H9 (cell line): ENCODE results near the gene PCSK1N. TPM values are rescaled to one million over a fixed set of nuclear protein-coding genes. Genes with fewer than 3 reads are reported as not detected.

ENCODE experiments used
- DNase-seq: peaks from one replicate; pipeline ENCODE4 v3.0.0-alpha.2; 2017
- H2AFZ ChIP-seq: one replicate; pipeline ENCODE4 v1.6.1; 2013; ENCODE audit warnings: mild to moderate bottlenecking, low read length, control low read depth, moderate library complexity
- H2AK5ac ChIP-seq: 2 replicates; pipeline ENCODE4 v1.6.1; 2013; ENCODE audit warnings: low read length, control low read depth, mixed read lengths; ENCODE audit not compliant: insufficient read length
- H2BK120ac ChIP-seq: one replicate; pipeline ENCODE4 v1.6.1; 2013; ENCODE audit warnings: low read depth, mild to moderate bottlenecking, low read length, control low read depth, inconsistent platforms; ENCODE audit not compliant: poor library complexity, severe bottlenecking
- H2BK12ac ChIP-seq: 2 replicates; pipeline ENCODE4 v1.6.1; 2013; ENCODE audit warnings: low read length, control low read depth, mixed read lengths, low read depth; ENCODE audit not compliant: insufficient read length
- H2BK15ac ChIP-seq: 2 replicates; pipeline ENCODE4 v1.6.1; 2013; ENCODE audit warnings: low read depth, low read length, control low read depth
- H2BK20ac ChIP-seq: one replicate; pipeline ENCODE4 v1.6.1; 2013; ENCODE audit warnings: low read depth, mild to moderate bottlenecking, low read length, control low read depth, inconsistent platforms; ENCODE audit not compliant: poor library complexity, severe bottlenecking
- H2BK5ac ChIP-seq: 2 replicates; pipeline ENCODE4 v1.6.1; 2013; ENCODE audit warnings: low read length, control low read depth, mixed read lengths; ENCODE audit not compliant: insufficient read length
- H3K14ac ChIP-seq: 2 replicates; pipeline ENCODE4 v1.6.1; 2013; ENCODE audit warnings: low read length, control low read depth; ENCODE audit not compliant: insufficient read depth
- H3K18ac ChIP-seq: 2 replicates; pipeline ENCODE4 v1.6.1; 2013; ENCODE audit warnings: low read depth, mild to moderate bottlenecking, mixed read lengths, low read length, control low read depth; ENCODE audit not compliant: insufficient read length
- H3K23ac ChIP-seq: 2 replicates; pipeline ENCODE4 v1.6.1; 2013; ENCODE audit warnings: low read length, control low read depth, mixed read lengths, low read depth; ENCODE audit not compliant: insufficient read length
- H3K23me2 ChIP-seq: 2 replicates; pipeline ENCODE4 v1.6.1; 2013; ENCODE audit warnings: low read depth, mild to moderate bottlenecking, mixed read lengths, low read length, control low read depth; ENCODE audit not compliant: insufficient read length, poor library complexity, severe bottlenecking
- H3K27ac ChIP-seq: 2 replicates; pipeline ENCODE4 v1.5.1; 2013; ENCODE audit warnings: low read length, control low read depth, mixed read lengths, low read depth; ENCODE audit not compliant: insufficient read length
- H3K27me3 ChIP-seq: 2 replicates; pipeline ENCODE4 v1.6.1; 2013; ENCODE audit warnings: low read length, control low read depth, inconsistent platforms; ENCODE audit not compliant: insufficient read depth
- H3K4ac ChIP-seq: 2 replicates; pipeline ENCODE4 v1.6.1; 2013; ENCODE audit warnings: low read depth, mild to moderate bottlenecking, control low read depth, inconsistent platforms, low read length, moderate library complexity
- H3K4me1 ChIP-seq: 2 replicates; pipeline ENCODE4 v1.6.1; 2013; ENCODE audit warnings: low read length, control low read depth, inconsistent platforms; ENCODE audit not compliant: insufficient read depth
- H3K4me2 ChIP-seq: 2 replicates; pipeline ENCODE4 v1.6.1; 2013; ENCODE audit warnings: low read length, control low read depth, mixed read lengths; ENCODE audit not compliant: insufficient read length, insufficient read depth
- H3K56ac ChIP-seq: 2 replicates; pipeline ENCODE4 v1.6.1; 2013; ENCODE audit warnings: low read depth, mild to moderate bottlenecking, mixed read lengths, low read length, control low read depth; ENCODE audit not compliant: insufficient read length
- H3K79me1 ChIP-seq: 2 replicates; pipeline ENCODE4 v1.6.1; 2013; ENCODE audit warnings: low read depth, mild to moderate bottlenecking, moderate library complexity, low read length, control low read depth, inconsistent platforms; ENCODE audit not compliant: insufficient read depth, poor library complexity, severe bottlenecking
- H3K79me2 ChIP-seq: 2 replicates; pipeline ENCODE4 v1.6.1; 2013; ENCODE audit warnings: low read length, control low read depth, inconsistent platforms; ENCODE audit not compliant: insufficient read depth
- H3K9ac ChIP-seq: 2 replicates; pipeline ENCODE4 v1.6.1; 2013; ENCODE audit warnings: low read length, control low read depth, mixed read lengths; ENCODE audit not compliant: insufficient read length; ENCODE audit errors: extremely low read depth
- H3K9me3 ChIP-seq: one replicate; pipeline ENCODE4 v1.6.1; 2013; ENCODE audit warnings: low read depth, low read length, inconsistent platforms; ENCODE audit not compliant: control insufficient read depth
- H3T11ph ChIP-seq: one replicate; pipeline ENCODE4 v1.6.1; 2013; ENCODE audit warnings: mild to moderate bottlenecking, low read length, control low read depth, inconsistent platforms
- H4K20me1 ChIP-seq: one replicate; pipeline ENCODE4 v1.6.1; 2013; ENCODE audit not compliant: control insufficient read depth, insufficient read length, insufficient read depth
- H4K5ac ChIP-seq: 2 replicates; pipeline ENCODE4 v1.6.1; 2013; ENCODE audit warnings: low read depth, mild to moderate bottlenecking, mixed read lengths, low read length, control low read depth; ENCODE audit not compliant: insufficient read length
- H4K8ac ChIP-seq: replicated peaks from 2 replicates; pipeline ENCODE4 v1.6.1; 2013; ENCODE audit warnings: low read length, control low read depth, mixed read lengths, low read depth; ENCODE audit not compliant: insufficient read length
- H4K91ac ChIP-seq: 2 replicates; pipeline ENCODE4 v1.6.1; 2013; ENCODE audit warnings: low read depth, mild to moderate bottlenecking, moderate library complexity, mixed read lengths, low read length, control low read depth; ENCODE audit not compliant: insufficient read length
- H3K27ac Mint-ChIP-seq, 3 experiments: 2 replicates in 2 of 3; 3 replicates in 1 of 3; pipeline ENCODE4 v1.8.0; 2020 to 2021; ENCODE audit warnings: mixed read lengths in 3 of 3, mild to moderate bottlenecking in 1 of 3, moderate library complexity in 1 of 3
- H3K27me3 Mint-ChIP-seq: 2 replicates; pipeline ENCODE4 v1.8.0; 2021; ENCODE audit warnings: low read depth, mild to moderate bottlenecking, moderate library complexity, mixed read lengths
- H3K36me3 Mint-ChIP-seq, 3 experiments: 2 replicates in 2 of 3; 3 replicates in 1 of 3; pipeline ENCODE4 v1.8.0; 2020 to 2021; ENCODE audit warnings: low read depth in 3 of 3, mixed read lengths in 3 of 3; ENCODE audit not compliant: insufficient read depth in 1 of 3
- H3K4me1 Mint-ChIP-seq, 2 experiments: 2 replicates each; pipeline ENCODE4 v1.8.0; 2020; ENCODE audit warnings: mixed read lengths in 2 of 2
- H3K4me3 Mint-ChIP-seq, 2 experiments: 2 replicates in 1 of 2; 3 replicates in 1 of 2; pipeline ENCODE4 v1.8.0; 2020 to 2021; ENCODE audit warnings: mild to moderate bottlenecking in 2 of 2, mixed read lengths in 2 of 2, moderate library complexity in 1 of 2
- H3K9me3 Mint-ChIP-seq, 2 experiments: 2 replicates in 1 of 2; 3 replicates in 1 of 2; pipeline ENCODE4 v1.8.0; 2020; ENCODE audit warnings: mild to moderate bottlenecking in 2 of 2, mixed read lengths in 2 of 2, moderate library complexity in 1 of 2
- WGBS: extraction: QIAGEN DNeasy Blood & Tissue Kit; methylation state at CpG from one replicate; pipeline ENCODE4 v1.1.7; 2013; ENCODE audit warnings: missing lambda C conversion rate, low lambda C conversion rate, mixed read lengths; ENCODE audit not compliant: insufficient read length; ENCODE audit errors: extremely low coverage; 5-methylcytosine and 5-hydroxymethylcytosine counted together
- total RNA-seq: library from RNA; stranded (reverse); gene quantifications from 2 replicates; pipeline ENCODE4 v1.2.1, GENCODE V29; 2021
- TF ChIP-seq, protein P1 (sequence below): fragments of 200-600 bp; sonication (generic); conservative IDR thresholded peaks from 3 replicates; pipeline ENCODE4 v1.8.0; 2021; ENCODE audit warnings: antibody characterized with exemption, mild to moderate bottlenecking

PCSK1N gene
- total RNA-seq, 1 experiment from 2014 or later: 3.9 TPM

DNA sequence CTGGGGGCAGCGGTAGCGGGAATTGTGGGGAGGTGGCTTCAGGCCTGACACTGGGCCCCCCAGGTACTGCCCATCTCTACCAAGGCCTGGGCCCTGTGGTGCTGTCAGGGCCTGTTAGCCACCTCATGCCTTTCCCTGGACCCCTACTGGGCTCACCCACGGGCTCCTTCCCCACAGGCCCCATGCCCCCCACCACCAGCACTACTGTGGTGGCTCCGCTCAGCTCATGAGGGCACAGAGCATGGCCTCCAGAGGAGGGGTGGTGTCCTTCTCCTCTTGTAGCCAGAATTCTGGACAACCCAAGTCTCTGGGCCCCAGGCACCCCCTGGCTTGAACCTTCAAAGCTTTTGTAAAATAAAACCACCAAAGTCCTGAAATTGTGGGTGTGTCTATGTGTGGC, 41.5 kb downstream of the PCSK1N start:
- H3K79me1 ChIP-seq: no peaks in the 10 kb centered on the region
- H3T11ph ChIP-seq: no peak overlapping the region
- H2BK15ac ChIP-seq: no peak overlapping the region
- H3K27me3 ChIP-seq: no peaks in the 10 kb centered on the region
- H2BK120ac ChIP-seq: no peak overlapping the region
- no peak overlapping the region for H3K27ac Mint-ChIP-seq
- no peak for DNase-seq
- no peaks in the 10 kb centered on the region for H3K23me2 ChIP-seq
- H3K4ac ChIP-seq: no peak overlapping the region
- H2BK20ac ChIP-seq: no peak overlapping the region
- H3K56ac ChIP-seq: no peak overlapping the region
- no peaks in the 10 kb centered on the region for H3K4me1 Mint-ChIP-seq
- H3K79me2 ChIP-seq: no peaks in the 10 kb centered on the region
- no peak overlapping the region for H4K91ac ChIP-seq
- H4K20me1 ChIP-seq: no peaks in the 10 kb centered on the region
- no peak overlapping the region for H2BK12ac ChIP-seq
- no peak overlapping the region for H4K5ac ChIP-seq
- H3K9ac ChIP-seq: no peak overlapping the region
- no peak overlapping the region for H2BK5ac ChIP-seq
- H3K27me3 Mint-ChIP-seq: peaks cover 3% of the 10 kb centered on the region; the same call in 1 of the 2 replicates
- no peak overlapping the region for H3K4me2 ChIP-seq
- whole genome bisulfite sequencing: no CpG with 5 or more reads among the region's 4 CpGs
- peaks cover 68 to 76% of the 10 kb centered on the region in 2 experiments for H3K9me3 Mint-ChIP-seq
- no peak overlapping the region for H3K18ac ChIP-seq
- no peak overlapping the region for H2AK5ac ChIP-seq
- TF ChIP-seq, protein P1, sequence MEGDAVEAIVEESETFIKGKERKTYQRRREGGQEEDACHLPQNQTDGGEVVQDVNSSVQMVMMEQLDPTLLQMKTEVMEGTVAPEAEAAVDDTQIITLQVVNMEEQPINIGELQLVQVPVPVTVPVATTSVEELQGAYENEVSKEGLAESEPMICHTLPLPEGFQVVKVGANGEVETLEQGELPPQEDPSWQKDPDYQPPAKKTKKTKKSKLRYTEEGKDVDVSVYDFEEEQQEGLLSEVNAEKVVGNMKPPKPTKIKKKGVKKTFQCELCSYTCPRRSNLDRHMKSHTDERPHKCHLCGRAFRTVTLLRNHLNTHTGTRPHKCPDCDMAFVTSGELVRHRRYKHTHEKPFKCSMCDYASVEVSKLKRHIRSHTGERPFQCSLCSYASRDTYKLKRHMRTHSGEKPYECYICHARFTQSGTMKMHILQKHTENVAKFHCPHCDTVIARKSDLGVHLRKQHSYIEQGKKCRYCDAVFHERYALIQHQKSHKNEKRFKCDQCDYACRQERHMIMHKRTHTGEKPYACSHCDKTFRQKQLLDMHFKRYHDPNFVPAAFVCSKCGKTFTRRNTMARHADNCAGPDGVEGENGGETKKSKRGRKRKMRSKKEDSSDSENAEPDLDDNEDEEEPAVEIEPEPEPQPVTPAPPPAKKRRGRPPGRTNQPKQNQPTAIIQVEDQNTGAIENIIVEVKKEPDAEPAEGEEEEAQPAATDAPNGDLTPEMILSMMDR: no peak
- no peak overlapping the region for H3K4me3 Mint-ChIP-seq
- no peak overlapping the region for H3K27ac ChIP-seq
- no peak overlapping the region for H3K23ac ChIP-seq
- H3K4me1 ChIP-seq: no peaks in the 10 kb centered on the region
- no peak overlapping the region for H4K8ac ChIP-seq
- peaks cover 0 to 7% (median 4%) of the 10 kb centered on the region in 3 experiments; a peak in 5 of 7 replicates for H3K36me3 Mint-ChIP-seq
- no peak overlapping the region for H3K14ac ChIP-seq
- H2AFZ ChIP-seq: no peak overlapping the region
- peaks cover 10% of the 10 kb centered on the region for H3K9me3 ChIP-seq
